Adrenal gland (tissue), 12 donors: ENCODE results near the gene MADCAM1. TPM values are rescaled to one million over a fixed set of nuclear protein-coding genes. Genes with fewer than 3 reads are reported as not detected.

ENCODE experiments used
- DNase-seq, 7 donors: peaks; one replicate each; pipeline ENCODE4 v3.0.0-alpha.2; 2019 to 2020
- H3K27ac ChIP-seq, 5 donors: fragments of 200-600 bp; sonication (generic) in 4 of 5; 1 replicate in 3 of 5; 2 replicates in 2 of 5; pipeline versions ENCODE4 v1.5.1 to v1.8.0; 2016 to 2020; ENCODE audit warnings: mild to moderate bottlenecking in 1 of 5
- H3K27me3 ChIP-seq: fragments of 200-600 bp; 2 replicates; pipeline ENCODE4 v1.8.0; 2021
- H3K36me3 ChIP-seq, 2 donors: fragments of 200-600 bp; replicated peaks in 1 of 2; 1 replicate in 1 of 2; 2 replicates in 1 of 2; pipeline versions ENCODE4 v1.5.1 to v1.8.0; 2018 to 2022
- H3K4me1 ChIP-seq, 2 donors: fragments of 200-600 bp; replicated peaks in 1 of 2; 1 replicate in 1 of 2; 2 replicates in 1 of 2; pipeline versions ENCODE4 v1.5.1 to v1.8.0; 2018 to 2021
- H3K4me3 ChIP-seq, 4 donors: fragments of 200-600 bp; sonication (generic) in 3 of 4; one replicate each; pipeline ENCODE4 v1.5.1; 2016 to 2018
- H3K9me3 ChIP-seq, 3 donors: fragments of 200-600 bp; sonication (generic) in 1 of 3; replicated peaks in 1 of 3; 1 replicate in 2 of 3; 2 replicates in 1 of 3; pipeline versions ENCODE4 v1.5.1 to v1.8.0; 2016 to 2021
- CTCF ChIP-seq, 6 experiments: fragments of 450-650 bp in 4 of 6; fragments of 200-600 bp in 2 of 6; sonication (generic) in 1 of 6; IDR thresholded peaks; 1 replicate in 5 of 6; 2 replicates in 1 of 6; pipeline versions ENCODE4 v1.5.1 to v1.8.0; 2016 to 2021; ENCODE audit warnings: antibody characterized with exemption in 6 of 6, mild to moderate bottlenecking in 2 of 6, moderate library complexity in 1 of 6
- POLR2A ChIP-seq, 2 donors: fragments of 450-650 bp; IDR thresholded peaks; one replicate each; pipeline ENCODE4 v1.6.1; 2017; ENCODE audit warnings: antibody characterized with exemption in 2 of 2, mild to moderate bottlenecking in 2 of 2, moderate library complexity in 1 of 2
- WGBS, 4 donors: extraction: QIAGEN DNeasy Blood & Tissue Kit in 2 of 4; methylation state at CpG; one replicate each; pipeline versions ENCODE4 v1.1.5 to v1.1.7; 2013 to 2017; 5-methylcytosine and 5-hydroxymethylcytosine counted together
- intact Hi-C, 2 donors: fragments of 100-400 bp; cut with DNase I; formaldehyde crosslinking; loops; one replicate each; pipeline versions ENCODE4 v1.14.1 to v1.15.0; 2022 to 2023
- polyA plus RNA-seq, 3 donors: library from polyadenylated mRNA; stranded (reverse); fragments of 200-250 nt in 2 of 3; fragments of 350-450 nt in 1 of 3; fragmentation: Illumina TruSeq in 1 of 3; extraction: RNeasy Lipid Tissue Mini Kit (QIAGEN cat#74804) in 1 of 3; gene quantifications; one replicate each; pipeline ENCODE4 v1.2.3, GENCODE V29; 2013 to 2014
- total RNA-seq, 9 donors: library from RNA; depleted of rRNA in 4 of 9; stranded (reverse); fragments of >200 nt in 4 of 9; fragments of 120-200 nt in 1 of 9; fragmentation: NEBNext Ultra II Directional in 1 of 9; extraction: Animal tissue kit (Norgen Biotek cat#: 25700) in 1 of 9; gene quantifications; one replicate each; pipeline versions ENCODE4 v1.1.0 to v1.2.4, GENCODE V29; 2013 to 2023
- donor health status: healthy with polysubstance abuse.
- donor health status: Bipolar disorder and iron deficiency.
- donor health status: DM: yes; HTN: yes; CAD: no.
- donor health status: DM: no; HTN: no; CAD: no.
- donor health status: DM: no; HTN: no; CAD: no.
- donor health status: DM: yes; HTN: yes; CAD: no.

MADCAM1 gene
- total and polyA plus RNA-seq, 12 donors = 0.14 to 4.8 (median 0.92) TPM; not detected in 2

- H3K27ac ChIP-seq = peak overlapping the region in 4 of 5 donors; percentile 2 to 82 (median 58)
- DNase-seq = peak in 6 of 7 donors; percentile 81 to 90 (median 88)
These were observed 10.6 kb upstream of the MADCAM1 start for GRCh38 chr19:485583-486236.

GRCh38 chr19:488505-489417 lies 7.5 kb upstream of the MADCAM1 start:
- intact Hi-C loops = no loop called here
- Histone ChIP-seq H3K9me3 (no peaks in the 10 kb centered on the region), H3K27me3 (no peaks in the 10 kb centered on the region), H3K36me3 (no peaks in the 10 kb centered on the region), H3K4me3 (peak overlapping the region; percentile 87 to 99 (median 95)), H3K27ac (peak overlapping the region; percentile 64 to 97 (median 95)), H3K4me1 (peaks cover 4 to 8% of the 10 kb centered on the region in 2 donors)
- 1% methylated on average over 29 to 114 of the region's 114 CpGs; no CpG with 5 or more reads in 1 of the 4 donors for WGBS, 4 donors
- peak in 2 of 6 experiments; percentile 19 to 33 for TF ChIP-seq CTCF (IDR thresholded peaks at IDR 0.05)
- TF ChIP-seq POLR2A (IDR thresholded peaks at IDR 0.05) = peak; percentile 85 to 88
- DNase-seq = peak; percentile 93 to 98 (median 96)

More at GRCh38 chr19:485583-486236, 10.6 kb upstream of the MADCAM1 start:
- 15 to 23% (median 16%) methylated on average over 10 to 23 of the region's 23 CpGs for WGBS, 4 donors
- no peaks in the 10 kb centered on the region for H3K36me3 ChIP-seq
- TF ChIP-seq CTCF (IDR thresholded peaks at IDR 0.05) (no peak), POLR2A (IDR thresholded peaks at IDR 0.05) (peak; percentile 25 to 77)
- peaks cover 4 to 8% of the 10 kb centered on the region in 2 donors for H3K4me1 ChIP-seq
- no peak overlapping the region for H3K4me3 ChIP-seq
- no peaks in the 10 kb centered on the region for H3K27me3 ChIP-seq
- intact Hi-C loops = no loop called here
- no peaks in the 10 kb centered on the region for H3K9me3 ChIP-seq

GRCh38 chr19:489418-490196 lies 6.7 kb upstream of the MADCAM1 start:
- intact Hi-C loops = loop anchor here in 1 of 2 donors (10.0 kb wide), 1 partner anchor 145 kb away; the partner anchor contains the start of gene MIER2
- H3K27ac ChIP-seq = peak overlapping the region; percentile 25 to 97 (median 95)
- peak overlapping the region in 3 of 4 donors; percentile 25 to 99 (median 87) for H3K4me3 ChIP-seq
- no peak for TF ChIP-seq POLR2A (IDR thresholded peaks at IDR 0.05)
- TF ChIP-seq CTCF (IDR thresholded peaks at IDR 0.05) = no peak
- WGBS, 4 donors = 19 to 68% (median 34%) methylated on average over 31 to 61 of the region's 61 CpGs
- H3K36me3 ChIP-seq = no peaks in the 10 kb centered on the region
- H3K27me3 ChIP-seq = no peaks in the 10 kb centered on the region
- no peaks in the 10 kb centered on the region for H3K9me3 ChIP-seq
- DNase-seq = peak in 3 of 7 donors; percentile 53 to 70 (median 56)
- H3K4me1 ChIP-seq = peaks cover 4 to 8% of the 10 kb centered on the region in 2 donors
